Measurements from ENCODE around the gene LIN28B. TPM values are rescaled to one million over a fixed set of nuclear protein-coding genes. Genes with fewer than 3 reads are reported as not detected.
"Not testable (repeated sequence)": the region's sequence is repeated elsewhere in the genome, so short reads cannot be mapped to it uniquely, and the experiment has no call there.

Gene LIN28B
- total and polyA plus RNA-seq, 8 donors = 0.22 TPM; not detected in 7

GRCh38 chr6:104986625-104987024, 29.7 kb downstream of the LIN28B start:
- 35 to 63% methylated on average over 3 of the region's 3 CpGs for WGBS, 2 donors
- no peak for DNase-seq
- intact Hi-C loops (cut with DNase I) = no loop called here
- Histone ChIP-seq H3K36me3 (no peaks in the 10 kb centered on the region), H3K27ac (no peak overlapping the region), H3K27me3 (no peaks in the 10 kb centered on the region), H3K4me1 (no peaks in the 10 kb centered on the region), H3K4me3 (no peak overlapping the region), H3K9me3 (no peaks in the 10 kb centered on the region)
- no peak for ATAC-seq
- no peak for FAIRE-seq
- TF ChIP-seq CTCF (IDR thresholded peaks at IDR 0.05) = no peak

DNA sequence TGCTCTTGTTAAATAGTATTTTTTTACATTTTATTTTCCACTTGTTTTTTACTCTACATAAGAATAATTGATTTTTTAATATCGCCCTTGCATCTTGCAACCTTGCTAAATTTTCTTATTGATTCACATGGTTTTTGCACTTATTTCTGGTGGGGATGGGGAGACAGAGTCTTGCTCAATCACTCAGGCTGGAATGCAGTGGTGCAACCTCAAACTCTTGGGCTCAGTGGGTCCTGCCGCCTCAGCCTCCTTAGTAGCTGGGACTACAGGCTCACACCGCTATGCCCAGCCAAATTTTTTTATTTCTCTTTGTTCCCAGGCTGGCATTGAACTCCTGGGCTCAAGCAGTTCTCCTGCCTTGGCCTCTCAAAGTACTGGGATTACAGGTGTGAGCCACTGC, 30.3 kb downstream of the LIN28B start:
- no peak overlapping the region for H3K27ac ChIP-seq
- 64 to 69% methylated on average over 3 of the region's 3 CpGs for WGBS, 2 donors
- no peak for DNase-seq
- H3K27me3 ChIP-seq = no peaks in the 10 kb centered on the region
- no peak overlapping the region for H3K4me3 ChIP-seq
- no peak for FAIRE-seq
- no peak for TF ChIP-seq CTCF (IDR thresholded peaks at IDR 0.05)
- H3K9me3 ChIP-seq = no peaks in the 10 kb centered on the region
- no peaks in the 10 kb centered on the region for H3K36me3 ChIP-seq
- intact Hi-C loops (cut with DNase I) = no loop called here
- H3K4me1 ChIP-seq = no peaks in the 10 kb centered on the region
- ATAC-seq = no peak

GRCh38 chr6:104990085-104990484, 33.2 kb downstream of the LIN28B start:
- Histone ChIP-seq H3K4me1 (no peaks in the 10 kb centered on the region), H3K27ac (no peak overlapping the region), H3K27me3 (no peaks in the 10 kb centered on the region), H3K36me3 (no peaks in the 10 kb centered on the region), H3K9me3 (no peaks in the 10 kb centered on the region), H3K4me3 (no peak overlapping the region)
- no peak for DNase-seq
- TF ChIP-seq CTCF (IDR thresholded peaks at IDR 0.05) = no peak
- FAIRE-seq = no peak
- WGBS, 2 donors = 88 to 91% methylated on average over 1 of the region's 1 CpG
- intact Hi-C loops (cut with DNase I) = no loop called here
- no peak for ATAC-seq

GRCh38 chr6:104991062-104991461, 34.2 kb downstream of the LIN28B start:
- H3K9me3 ChIP-seq; H3K4me1 ChIP-seq; H3K4me3 ChIP-seq; ATAC-seq; H3K27me3 ChIP-seq; H3K27ac ChIP-seq; intact Hi-C loops (cut with DNase I); FAIRE-seq; H3K36me3 ChIP-seq: not testable (repeated sequence)
- peak in 1 of 6 donors; percentile 39 for DNase-seq
- 93 to 95% methylated on average over 23 to 37 of the region's 37 CpGs for WGBS, 2 donors

GRCh38 chr6:104993576-104993975, 36.7 kb downstream of the LIN28B start:
- H3K27ac ChIP-seq; H3K9me3 ChIP-seq; FAIRE-seq; DNase-seq; H3K36me3 ChIP-seq; H3K27me3 ChIP-seq; ATAC-seq; H3K4me1 ChIP-seq; intact Hi-C loops (cut with DNase I); H3K4me3 ChIP-seq: not testable (repeated sequence)
- WGBS, 2 donors = 80 to 86% methylated on average over 7 of the region's 7 CpGs

DNA sequence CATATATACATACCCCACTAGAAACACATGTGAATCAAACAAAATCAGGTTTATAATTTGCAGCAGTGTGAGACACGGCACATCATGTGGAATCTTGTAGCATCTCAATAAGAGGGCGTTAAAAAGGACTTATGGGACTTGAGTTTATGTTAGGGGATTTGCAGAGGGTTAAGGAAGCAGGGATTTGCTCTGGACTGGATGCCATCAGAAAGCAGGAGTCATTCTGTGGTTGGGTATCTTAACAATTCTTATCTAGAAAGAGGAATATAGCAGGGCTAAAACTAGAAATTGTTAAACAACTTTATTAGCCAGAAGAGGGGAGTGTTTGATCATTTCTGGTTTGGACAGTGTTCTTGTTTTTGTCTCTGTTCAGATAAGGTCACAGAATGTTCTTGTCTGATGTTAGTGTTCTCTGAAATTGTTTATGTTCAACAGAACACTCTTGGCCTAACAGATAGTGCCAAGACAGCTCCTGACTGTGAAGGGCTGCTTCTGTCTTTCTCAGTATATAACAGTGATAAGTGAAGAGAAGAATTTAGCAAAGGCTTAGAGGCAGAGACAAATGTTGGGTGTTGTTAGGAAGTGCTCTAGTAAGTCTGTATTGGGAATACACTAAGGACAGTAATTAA, 39.2 kb downstream of the LIN28B start:
- Histone ChIP-seq H3K36me3 (no peaks in the 10 kb centered on the region), H3K9me3 (no peaks in the 10 kb centered on the region), H3K27me3 (no peaks in the 10 kb centered on the region), H3K27ac (no peak overlapping the region), H3K4me1 (no peaks in the 10 kb centered on the region), H3K4me3 (no peak overlapping the region)
- ATAC-seq (no peak), DNase-seq (no peak), FAIRE-seq (no peak)
- WGBS, 2 donors = 85 to 87% methylated on average over 2 of the region's 2 CpGs
- no peak for TF ChIP-seq CTCF (IDR thresholded peaks at IDR 0.05)
- intact Hi-C loops (cut with DNase I) = no loop called here
